Rectal smooth muscle tissue (tissue), 1 donor: ENCODE data around the gene SMC5.
"Not testable (repeated sequence)": the region's sequence is repeated elsewhere in the genome, so short reads cannot be mapped to it uniquely, and the experiment has no call there.

Source experiments
- H3K27ac ChIP-seq: one replicate; pipeline ENCODE4 v1.7.0; 2013; ENCODE audit warnings: low read depth, low read length, inconsistent platforms
- H3K27me3 ChIP-seq: one replicate; pipeline ENCODE4 v1.7.0; 2013; ENCODE audit warnings: low read length; ENCODE audit not compliant: control insufficient read depth, insufficient read depth
- H3K36me3 ChIP-seq: one replicate; pipeline ENCODE4 v1.7.0; 2013; ENCODE audit warnings: low read length; ENCODE audit not compliant: control insufficient read depth, insufficient read depth
- H3K4me1 ChIP-seq: one replicate; pipeline ENCODE4 v1.7.0; 2013; ENCODE audit warnings: low read length; ENCODE audit not compliant: control insufficient read depth, insufficient read depth
- H3K4me3 ChIP-seq: one replicate; pipeline ENCODE4 v1.7.0; 2013; ENCODE audit warnings: low read length
- H3K9ac ChIP-seq: one replicate; pipeline ENCODE4 v1.7.0; 2013; ENCODE audit warnings: low read length

SMC5 gene

GRCh38 chr9:70324963-70325362, 66.2 kb downstream of the SMC5 start:
- H3K4me3 ChIP-seq: no peak overlapping the region
- peaks cover 36% of the 10 kb centered on the region for H3K36me3 ChIP-seq
- no peaks in the 10 kb centered on the region for H3K4me1 ChIP-seq
- no peaks in the 10 kb centered on the region for H3K27me3 ChIP-seq
- no peak overlapping the region for H3K9ac ChIP-seq
- H3K27ac ChIP-seq: no peak overlapping the region

- H3K36me3 ChIP-seq: peaks cover 27% of the 10 kb centered on the region
- not testable (repeated sequence) for H3K9ac ChIP-seq, H3K4me1 ChIP-seq, H3K27ac ChIP-seq, H3K4me3 ChIP-seq, H3K27me3 ChIP-seq
Measured at GRCh38 chr9:70328625-70329024, 69.8 kb downstream of the SMC5 start.

GRCh38 chr9:70340572-70340971, 81.8 kb downstream of the SMC5 start:
- Histone ChIP-seq H3K9ac (no peak overlapping the region), H3K4me3 (no peak overlapping the region), H3K27ac (no peak overlapping the region), H3K36me3 (no peaks in the 10 kb centered on the region), H3K27me3 (no peaks in the 10 kb centered on the region), H3K4me1 (peaks cover 3% of the 10 kb centered on the region)

GRCh38 chr9:70347046-70347445, 88.3 kb downstream of the SMC5 start:
- Histone ChIP-seq H3K36me3 (no peaks in the 10 kb centered on the region), H3K27ac (no peak overlapping the region), H3K4me3 (no peak overlapping the region), H3K4me1 (no peaks in the 10 kb centered on the region), H3K27me3 (no peaks in the 10 kb centered on the region), H3K9ac (no peak overlapping the region)

- Histone ChIP-seq H3K27me3 (no peaks in the 10 kb centered on the region), H3K4me1 (no peaks in the 10 kb centered on the region), H3K4me3 (no peak overlapping the region), H3K27ac (no peak overlapping the region), H3K9ac (no peak overlapping the region), H3K36me3 (no peaks in the 10 kb centered on the region)
Measured at GRCh38 chr9:70352356-70352755, 93.6 kb downstream of the SMC5 start.

GRCh38 chr9:70352802-70353201, 94.0 kb downstream of the SMC5 start:
- Histone ChIP-seq H3K9ac (no peak overlapping the region), H3K27me3 (no peaks in the 10 kb centered on the region), H3K27ac (no peak overlapping the region), H3K4me1 (no peaks in the 10 kb centered on the region), H3K36me3 (no peaks in the 10 kb centered on the region), H3K4me3 (no peak overlapping the region)

- Histone ChIP-seq H3K4me1 (no peaks in the 10 kb centered on the region), H3K9ac (no peak overlapping the region), H3K27ac (no peak overlapping the region), H3K4me3 (no peak overlapping the region), H3K36me3 (no peaks in the 10 kb centered on the region), H3K27me3 (no peaks in the 10 kb centered on the region)
Measured at GRCh38 chr9:70355801-70356200, 97.0 kb downstream of the SMC5 start.

- Histone ChIP-seq H3K36me3 (no peaks in the 10 kb centered on the region), H3K4me3 (no peak overlapping the region), H3K4me1 (no peaks in the 10 kb centered on the region), H3K27ac (no peak overlapping the region), H3K9ac (no peak overlapping the region), H3K27me3 (no peaks in the 10 kb centered on the region)
Measured at GRCh38 chr9:70362952-70363351, 104.2 kb downstream of the SMC5 start.

- no peaks in the 10 kb centered on the region for H3K27me3 ChIP-seq
Measured at GRCh38 chr9:70363760-70364159, 105.0 kb downstream of the SMC5 start.

GRCh38 chr9:70367305-70367930, 108.6 kb downstream of the SMC5 start:
- H3K27me3 ChIP-seq: no peaks in the 10 kb centered on the region
- H3K9ac ChIP-seq: no peak overlapping the region
- H3K4me3 ChIP-seq: no peak overlapping the region
- H3K36me3 ChIP-seq: no peaks in the 10 kb centered on the region
- no peak overlapping the region for H3K27ac ChIP-seq
- H3K4me1 ChIP-seq: no peaks in the 10 kb centered on the region

More at GRCh38 chr9:70363760-70364159, 105.0 kb downstream of the SMC5 start:
- Histone ChIP-seq H3K9ac (no peak overlapping the region), H3K36me3 (no peaks in the 10 kb centered on the region), H3K4me1 (no peaks in the 10 kb centered on the region), H3K4me3 (no peak overlapping the region), H3K27ac (no peak overlapping the region)

GRCh38 chr9:70374962-70375618, 116.3 kb downstream of the SMC5 start:
- no peaks in the 10 kb centered on the region for H3K27me3 ChIP-seq
- H3K4me3 ChIP-seq: peak overlapping the region; percentile 1
- H3K9ac ChIP-seq: no peak overlapping the region
- no peaks in the 10 kb centered on the region for H3K4me1 ChIP-seq
- H3K36me3 ChIP-seq: no peaks in the 10 kb centered on the region
- no peak overlapping the region for H3K27ac ChIP-seq

- no peak overlapping the region for H3K4me3 ChIP-seq
- H3K36me3 ChIP-seq: peaks cover 3% of the 10 kb centered on the region
- no peak overlapping the region for H3K9ac ChIP-seq
- no peak overlapping the region for H3K27ac ChIP-seq
- no peaks in the 10 kb centered on the region for H3K4me1 ChIP-seq
- H3K27me3 ChIP-seq: no peaks in the 10 kb centered on the region
Measured at GRCh38 chr9:70382046-70382708, 123.4 kb downstream of the SMC5 start.
